H9 (cell line): ENCODE results near the gene TMEM135. TPM values are rescaled to one million over a fixed set of nuclear protein-coding genes. Genes with fewer than 3 reads are reported as not detected.
"Not testable (repeated sequence)": the region's sequence is repeated elsewhere in the genome, so short reads cannot be mapped to it uniquely, and the experiment has no call there.

ENCODE experiments used
- DNase-seq: peaks from one replicate; pipeline ENCODE4 v3.0.0-alpha.2; 2017
- H2AFZ ChIP-seq: one replicate; pipeline ENCODE4 v1.6.1; 2013; ENCODE audit warnings: mild to moderate bottlenecking, low read length, control low read depth, moderate library complexity
- H2AK5ac ChIP-seq: 2 replicates; pipeline ENCODE4 v1.6.1; 2013; ENCODE audit warnings: low read length, control low read depth, mixed read lengths; ENCODE audit not compliant: insufficient read length
- H2BK120ac ChIP-seq: one replicate; pipeline ENCODE4 v1.6.1; 2013; ENCODE audit warnings: low read depth, mild to moderate bottlenecking, low read length, control low read depth, inconsistent platforms; ENCODE audit not compliant: poor library complexity, severe bottlenecking
- H2BK12ac ChIP-seq: 2 replicates; pipeline ENCODE4 v1.6.1; 2013; ENCODE audit warnings: low read length, control low read depth, mixed read lengths, low read depth; ENCODE audit not compliant: insufficient read length
- H2BK15ac ChIP-seq: 2 replicates; pipeline ENCODE4 v1.6.1; 2013; ENCODE audit warnings: low read depth, low read length, control low read depth
- H2BK20ac ChIP-seq: one replicate; pipeline ENCODE4 v1.6.1; 2013; ENCODE audit warnings: low read depth, mild to moderate bottlenecking, low read length, control low read depth, inconsistent platforms; ENCODE audit not compliant: poor library complexity, severe bottlenecking
- H2BK5ac ChIP-seq: 2 replicates; pipeline ENCODE4 v1.6.1; 2013; ENCODE audit warnings: low read length, control low read depth, mixed read lengths; ENCODE audit not compliant: insufficient read length
- H3K14ac ChIP-seq: 2 replicates; pipeline ENCODE4 v1.6.1; 2013; ENCODE audit warnings: low read length, control low read depth; ENCODE audit not compliant: insufficient read depth
- H3K18ac ChIP-seq: 2 replicates; pipeline ENCODE4 v1.6.1; 2013; ENCODE audit warnings: low read depth, mild to moderate bottlenecking, mixed read lengths, low read length, control low read depth; ENCODE audit not compliant: insufficient read length
- H3K23ac ChIP-seq: 2 replicates; pipeline ENCODE4 v1.6.1; 2013; ENCODE audit warnings: low read length, control low read depth, mixed read lengths, low read depth; ENCODE audit not compliant: insufficient read length
- H3K23me2 ChIP-seq: 2 replicates; pipeline ENCODE4 v1.6.1; 2013; ENCODE audit warnings: low read depth, mild to moderate bottlenecking, mixed read lengths, low read length, control low read depth; ENCODE audit not compliant: insufficient read length, poor library complexity, severe bottlenecking
- H3K27ac ChIP-seq: 2 replicates; pipeline ENCODE4 v1.5.1; 2013; ENCODE audit warnings: low read length, control low read depth, mixed read lengths, low read depth; ENCODE audit not compliant: insufficient read length
- H3K27me3 ChIP-seq: 2 replicates; pipeline ENCODE4 v1.6.1; 2013; ENCODE audit warnings: low read length, control low read depth, inconsistent platforms; ENCODE audit not compliant: insufficient read depth
- H3K4ac ChIP-seq: 2 replicates; pipeline ENCODE4 v1.6.1; 2013; ENCODE audit warnings: low read depth, mild to moderate bottlenecking, control low read depth, inconsistent platforms, low read length, moderate library complexity
- H3K4me1 ChIP-seq: 2 replicates; pipeline ENCODE4 v1.6.1; 2013; ENCODE audit warnings: low read length, control low read depth, inconsistent platforms; ENCODE audit not compliant: insufficient read depth
- H3K4me2 ChIP-seq: 2 replicates; pipeline ENCODE4 v1.6.1; 2013; ENCODE audit warnings: low read length, control low read depth, mixed read lengths; ENCODE audit not compliant: insufficient read length, insufficient read depth
- H3K56ac ChIP-seq: 2 replicates; pipeline ENCODE4 v1.6.1; 2013; ENCODE audit warnings: low read depth, mild to moderate bottlenecking, mixed read lengths, low read length, control low read depth; ENCODE audit not compliant: insufficient read length
- H3K79me1 ChIP-seq: 2 replicates; pipeline ENCODE4 v1.6.1; 2013; ENCODE audit warnings: low read depth, mild to moderate bottlenecking, moderate library complexity, low read length, control low read depth, inconsistent platforms; ENCODE audit not compliant: insufficient read depth, poor library complexity, severe bottlenecking
- H3K79me2 ChIP-seq: 2 replicates; pipeline ENCODE4 v1.6.1; 2013; ENCODE audit warnings: low read length, control low read depth, inconsistent platforms; ENCODE audit not compliant: insufficient read depth
- H3K9ac ChIP-seq: 2 replicates; pipeline ENCODE4 v1.6.1; 2013; ENCODE audit warnings: low read length, control low read depth, mixed read lengths; ENCODE audit not compliant: insufficient read length; ENCODE audit errors: extremely low read depth
- H3K9me3 ChIP-seq: one replicate; pipeline ENCODE4 v1.6.1; 2013; ENCODE audit warnings: low read depth, low read length, inconsistent platforms; ENCODE audit not compliant: control insufficient read depth
- H3T11ph ChIP-seq: one replicate; pipeline ENCODE4 v1.6.1; 2013; ENCODE audit warnings: mild to moderate bottlenecking, low read length, control low read depth, inconsistent platforms
- H4K20me1 ChIP-seq: one replicate; pipeline ENCODE4 v1.6.1; 2013; ENCODE audit not compliant: control insufficient read depth, insufficient read length, insufficient read depth
- H4K5ac ChIP-seq: 2 replicates; pipeline ENCODE4 v1.6.1; 2013; ENCODE audit warnings: low read depth, mild to moderate bottlenecking, mixed read lengths, low read length, control low read depth; ENCODE audit not compliant: insufficient read length
- H4K8ac ChIP-seq: replicated peaks from 2 replicates; pipeline ENCODE4 v1.6.1; 2013; ENCODE audit warnings: low read length, control low read depth, mixed read lengths, low read depth; ENCODE audit not compliant: insufficient read length
- H4K91ac ChIP-seq: 2 replicates; pipeline ENCODE4 v1.6.1; 2013; ENCODE audit warnings: low read depth, mild to moderate bottlenecking, moderate library complexity, mixed read lengths, low read length, control low read depth; ENCODE audit not compliant: insufficient read length
- H3K27ac Mint-ChIP-seq, 3 experiments: 2 replicates in 2 of 3; 3 replicates in 1 of 3; pipeline ENCODE4 v1.8.0; 2020 to 2021; ENCODE audit warnings: mixed read lengths in 3 of 3, mild to moderate bottlenecking in 1 of 3, moderate library complexity in 1 of 3
- H3K27me3 Mint-ChIP-seq: 2 replicates; pipeline ENCODE4 v1.8.0; 2021; ENCODE audit warnings: low read depth, mild to moderate bottlenecking, moderate library complexity, mixed read lengths
- H3K36me3 Mint-ChIP-seq, 3 experiments: 2 replicates in 2 of 3; 3 replicates in 1 of 3; pipeline ENCODE4 v1.8.0; 2020 to 2021; ENCODE audit warnings: low read depth in 3 of 3, mixed read lengths in 3 of 3; ENCODE audit not compliant: insufficient read depth in 1 of 3
- H3K4me1 Mint-ChIP-seq, 2 experiments: 2 replicates each; pipeline ENCODE4 v1.8.0; 2020; ENCODE audit warnings: mixed read lengths in 2 of 2
- H3K4me3 Mint-ChIP-seq, 2 experiments: 2 replicates in 1 of 2; 3 replicates in 1 of 2; pipeline ENCODE4 v1.8.0; 2020 to 2021; ENCODE audit warnings: mild to moderate bottlenecking in 2 of 2, mixed read lengths in 2 of 2, moderate library complexity in 1 of 2
- H3K9me3 Mint-ChIP-seq, 2 experiments: 2 replicates in 1 of 2; 3 replicates in 1 of 2; pipeline ENCODE4 v1.8.0; 2020; ENCODE audit warnings: mild to moderate bottlenecking in 2 of 2, mixed read lengths in 2 of 2, moderate library complexity in 1 of 2
- CTCF ChIP-seq: fragments of 200-600 bp; sonication (generic); conservative IDR thresholded peaks from 3 replicates; pipeline ENCODE4 v1.8.0; 2021; ENCODE audit warnings: antibody characterized with exemption, mild to moderate bottlenecking
- WGBS: extraction: QIAGEN DNeasy Blood & Tissue Kit; methylation state at CpG from one replicate; pipeline ENCODE4 v1.1.7; 2013; ENCODE audit warnings: missing lambda C conversion rate, low lambda C conversion rate, mixed read lengths; ENCODE audit not compliant: insufficient read length; ENCODE audit errors: extremely low coverage; 5-methylcytosine and 5-hydroxymethylcytosine counted together
- total RNA-seq: library from RNA; stranded (reverse); gene quantifications from 2 replicates; pipeline ENCODE4 v1.2.1, GENCODE V29; 2021

Gene TMEM135
- total RNA-seq, 1 experiment from 2014 or later, result 25.2 TPM

DNA sequence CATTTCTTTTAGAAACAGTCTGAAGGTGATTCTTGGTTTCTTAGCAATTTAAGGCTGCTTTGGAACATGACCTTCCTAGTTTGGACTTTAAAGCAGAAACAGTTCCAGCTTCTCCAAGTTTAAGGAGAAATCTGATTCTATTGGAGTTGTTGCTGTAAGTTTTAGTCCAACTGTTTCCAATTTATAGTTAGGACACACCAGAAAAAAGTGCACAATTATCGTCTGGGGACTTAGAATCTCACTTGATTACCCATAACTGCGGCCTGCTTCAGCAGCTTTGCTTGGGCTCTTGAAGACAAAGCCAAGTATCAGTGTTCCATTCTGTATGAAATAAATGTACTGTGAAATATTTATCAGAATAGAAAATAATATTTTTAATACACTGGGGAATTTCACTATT is 246.6 kb downstream of the TMEM135 start:
- Histone ChIP-seq H3T11ph (no peak overlapping the region), H3K4me2 (no peak overlapping the region), H4K91ac (no peak overlapping the region), H3K79me2 (no peaks in the 10 kb centered on the region), H4K8ac (no peak overlapping the region), H3K27me3 (no peaks in the 10 kb centered on the region), H4K5ac (no peak overlapping the region), H3K23ac (no peak overlapping the region), H2BK20ac (no peak overlapping the region), H3K56ac (no peak overlapping the region), H2BK15ac (no peak overlapping the region), H3K79me1 (no peaks in the 10 kb centered on the region), H3K14ac (no peak overlapping the region), H3K4me1 (no peaks in the 10 kb centered on the region), H3K18ac (no peak overlapping the region), H2BK12ac (no peak overlapping the region), H2BK5ac (no peak overlapping the region), H3K27ac (no peak overlapping the region), H2AFZ (no peak overlapping the region), H3K4ac (no peak overlapping the region), H2BK120ac (no peak overlapping the region), H3K9ac (no peak overlapping the region), H2AK5ac (no peak overlapping the region), H3K23me2 (no peaks in the 10 kb centered on the region), H3K9me3 (no peaks in the 10 kb centered on the region), H4K20me1 (no peaks in the 10 kb centered on the region)
- Mint-ChIP-seq H3K27ac (no peak overlapping the region), H3K9me3 (peaks cover 7% of the 10 kb centered on the region in 2 experiments; a peak in 2 of 5 replicates), H3K4me3 (no peak overlapping the region), H3K4me1 (no peaks in the 10 kb centered on the region), H3K27me3 (no peaks in the 10 kb centered on the region), H3K36me3 (peaks cover 3 to 10% (median 7%) of the 10 kb centered on the region in 3 experiments; a peak in 5 of 7 replicates)
- no peak for TF ChIP-seq CTCF
- WGBS, result no CpG with 5 or more reads among the region's 2 CpGs
- DNase-seq, result no peak

DNA sequence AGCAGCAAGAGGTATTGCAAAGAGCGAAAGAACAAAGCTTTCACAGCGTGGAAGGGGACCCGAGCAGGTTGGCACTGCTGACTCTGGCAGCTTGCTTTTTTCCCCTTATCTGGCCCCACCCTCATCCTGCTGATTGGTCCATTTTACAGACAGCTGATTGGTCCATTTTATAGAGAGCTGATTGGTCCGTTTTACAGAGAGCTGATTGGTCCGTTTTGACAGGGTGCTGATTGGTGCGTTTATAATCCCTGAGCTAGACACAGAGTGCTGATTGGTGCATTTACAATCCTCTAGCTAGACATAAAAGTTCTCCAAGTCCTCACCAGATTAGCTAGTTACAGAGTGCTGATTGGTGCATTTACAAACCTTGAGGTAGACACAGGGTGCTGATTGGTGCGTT is 247.9 kb downstream of the TMEM135 start:
- not testable (repeated sequence) for H2BK12ac ChIP-seq, H4K8ac ChIP-seq, H3K56ac ChIP-seq, H3K4me3 Mint-ChIP-seq, H3K9me3 ChIP-seq, H4K91ac ChIP-seq, H3K79me1 ChIP-seq, H2BK20ac ChIP-seq, H2AK5ac ChIP-seq, H2BK120ac ChIP-seq, H2BK5ac ChIP-seq, H3K14ac ChIP-seq, H3K23ac ChIP-seq, H3K4me1 ChIP-seq, H3K4me2 ChIP-seq, H3K27ac ChIP-seq, H3K23me2 ChIP-seq, H3K4me1 Mint-ChIP-seq, H3K27me3 ChIP-seq, H2BK15ac ChIP-seq, H3K18ac ChIP-seq, H3K9ac ChIP-seq, H3K4ac ChIP-seq, H2AFZ ChIP-seq, H3K27me3 Mint-ChIP-seq, H3K27ac Mint-ChIP-seq, H4K20me1 ChIP-seq, H3T11ph ChIP-seq, H3K9me3 Mint-ChIP-seq, DNase-seq, H3K79me2 ChIP-seq, H4K5ac ChIP-seq
- WGBS, result no CpG with 5 or more reads among the region's 7 CpGs
- H3K36me3 Mint-ChIP-seq, result peaks cover 3 to 11% (median 10%) of the 10 kb centered on the region in 3 experiments; a peak in 5 of 7 replicates
